Activated T-cell treated with anti-CD3 and anti-CD28 coated beads, Interleukin-2, amount 50 U/mL, for 24 hours (primary cell): ENCODE data around the gene CCDC3.

Experiments used
- DNase-seq: peaks from one replicate; pipeline ENCODE4 v3.0.0-alpha.2; 2020
- H3K27ac Mint-ChIP-seq: 2 replicates; pipeline ENCODE4 v1.8.0; 2020; ENCODE audit warnings: mild to moderate bottlenecking, mixed read lengths
- H3K27me3 Mint-ChIP-seq: 2 replicates; pipeline ENCODE4 v1.8.0; 2020; ENCODE audit warnings: mixed read lengths
- H3K36me3 Mint-ChIP-seq: 2 replicates; pipeline ENCODE4 v1.8.0; 2020; ENCODE audit warnings: low read depth, mixed read lengths
- H3K4me1 Mint-ChIP-seq: 2 replicates; pipeline ENCODE4 v1.8.0; 2020; ENCODE audit warnings: low read depth, mixed read lengths
- H3K4me3 Mint-ChIP-seq: 2 replicates; pipeline ENCODE4 v1.8.0; 2020; ENCODE audit warnings: mild to moderate bottlenecking, moderate library complexity, mixed read lengths
- H3K9me3 Mint-ChIP-seq: 2 replicates; pipeline ENCODE4 v1.8.0; 2020; ENCODE audit warnings: mixed read lengths

CCDC3 gene

DNA sequence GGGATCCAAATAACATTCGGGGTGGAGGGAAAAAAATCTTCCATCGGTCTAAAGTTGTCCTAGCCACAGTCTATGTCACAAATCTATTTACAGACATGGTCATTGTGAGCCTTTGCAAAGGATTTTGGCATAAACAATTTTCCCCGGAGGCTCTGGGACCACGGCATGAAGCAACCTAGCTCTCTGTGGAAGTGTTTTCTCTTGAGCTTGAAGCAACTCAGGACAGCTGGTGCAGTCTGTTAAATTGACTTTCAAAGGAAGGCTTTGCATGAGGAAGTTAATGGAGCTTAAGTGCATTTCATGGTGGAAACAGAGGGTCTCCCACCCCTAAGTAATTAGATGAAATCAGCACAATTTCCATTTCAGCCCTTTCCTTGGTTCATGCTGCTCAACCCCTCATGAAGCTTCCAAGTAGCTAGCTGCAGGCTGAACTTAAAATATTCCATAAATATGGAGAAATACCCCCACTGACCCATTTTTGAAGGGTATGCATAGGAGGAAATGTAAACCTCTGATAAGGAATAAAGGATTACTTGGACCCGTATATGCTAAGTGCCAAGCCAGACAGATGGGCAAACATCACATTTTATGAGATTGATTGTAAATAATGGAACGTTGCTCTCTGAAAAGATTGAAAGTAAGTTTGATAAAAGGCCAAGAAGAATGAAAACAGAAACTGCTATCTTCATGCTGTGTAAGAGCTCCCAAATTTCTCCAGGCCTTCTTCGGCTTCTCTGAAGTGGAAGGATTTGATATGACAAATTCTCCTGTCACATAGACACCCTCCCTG is 39.9 kb downstream of the CCDC3 start:
- Mint-ChIP-seq H3K4me1 (peaks cover 8% of the 10 kb centered on the region), H3K27ac (no peak overlapping the region), H3K9me3 (peaks cover 10% of the 10 kb centered on the region), H3K4me3 (no peak overlapping the region), H3K36me3 (no peaks in the 10 kb centered on the region), H3K27me3 (peaks cover 35% of the 10 kb centered on the region)
- no peak for DNase-seq

DNA sequence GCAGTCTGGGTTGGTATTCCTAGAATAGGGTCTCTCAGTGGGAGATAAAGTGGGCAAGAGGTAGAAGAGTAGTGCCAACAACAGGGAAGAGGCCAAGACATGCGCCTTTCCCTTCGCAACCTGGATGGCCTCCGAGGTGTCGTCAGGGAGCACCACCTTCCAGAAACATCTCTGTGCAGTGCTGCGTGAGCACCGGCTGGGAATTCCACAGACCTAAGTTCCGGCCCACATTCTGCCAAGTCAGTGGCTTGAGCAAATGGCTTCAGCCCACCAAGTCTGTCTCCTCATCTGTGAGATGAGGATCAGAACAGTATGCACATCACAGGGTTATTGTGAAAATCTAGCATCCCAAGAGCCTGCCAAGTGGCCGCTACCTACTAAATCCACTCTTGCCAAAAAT is 40.6 kb downstream of the CCDC3 start:
- H3K27me3 Mint-ChIP-seq, result peaks cover 35% of the 10 kb centered on the region
- H3K9me3 Mint-ChIP-seq, result peaks cover 7% of the 10 kb centered on the region
- H3K27ac Mint-ChIP-seq, result no peak overlapping the region
- DNase-seq, result no peak
- H3K4me3 Mint-ChIP-seq, result no peak overlapping the region
- H3K4me1 Mint-ChIP-seq, result peaks cover 4% of the 10 kb centered on the region
- no peaks in the 10 kb centered on the region for H3K36me3 Mint-ChIP-seq

DNA sequence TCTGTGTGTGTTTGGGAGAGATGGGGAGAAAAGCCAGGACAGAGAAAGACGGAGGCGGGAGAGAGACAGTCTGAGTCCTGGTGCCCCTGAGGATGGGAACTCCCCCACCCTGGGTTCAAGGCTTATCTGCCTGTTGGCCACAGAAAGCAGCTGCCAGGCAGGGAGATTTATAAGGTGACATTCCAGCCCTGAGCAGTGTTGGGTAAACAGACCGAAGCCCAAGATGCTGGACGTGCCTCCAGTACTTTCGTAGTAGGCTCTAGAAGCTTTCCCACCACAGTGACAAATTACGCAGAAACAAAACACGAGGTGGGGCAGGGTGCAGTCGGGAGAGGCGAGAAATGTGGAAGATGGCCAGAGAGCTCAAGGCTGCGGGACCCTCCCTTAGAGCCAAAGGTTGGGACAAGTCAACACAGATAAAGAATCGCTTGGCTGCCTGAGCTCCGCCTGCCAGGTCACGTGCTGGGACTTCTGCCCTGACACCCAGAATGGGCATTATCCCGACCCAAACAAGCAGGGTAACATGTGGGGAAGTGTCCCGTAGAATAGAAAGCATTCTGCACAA is 41.1 kb downstream of the CCDC3 start:
- no peaks in the 10 kb centered on the region for H3K36me3 Mint-ChIP-seq
- no peaks in the 10 kb centered on the region for H3K4me1 Mint-ChIP-seq

DNA sequence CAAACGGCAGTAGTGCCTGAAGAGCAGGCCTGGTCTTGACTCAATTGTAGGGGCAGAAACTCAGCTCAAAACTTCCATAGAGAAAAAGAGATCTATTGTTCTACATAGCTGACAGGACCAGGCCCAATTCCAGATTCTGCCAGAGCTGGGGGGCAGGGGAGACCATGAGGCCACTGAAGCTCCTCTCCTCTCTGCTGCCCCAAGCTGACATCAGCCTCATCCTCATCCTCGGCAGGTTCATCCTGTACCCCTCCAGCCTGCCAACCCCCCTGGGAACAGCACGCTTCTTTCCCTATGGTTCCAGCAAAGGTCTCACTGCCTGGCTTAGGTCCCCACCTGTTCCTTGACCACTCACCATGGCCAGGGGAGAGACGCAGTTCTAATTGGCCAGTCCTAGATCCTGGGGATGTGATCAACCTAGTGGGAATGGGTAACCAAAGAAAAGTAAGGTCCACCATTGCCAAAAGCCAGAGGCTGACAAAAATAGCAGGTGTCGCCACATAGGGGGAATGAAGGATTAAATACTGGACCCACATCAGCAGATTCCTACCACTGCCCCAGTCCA is 42.9 kb downstream of the CCDC3 start:
- Mint-ChIP-seq H3K27me3 (peaks cover 24% of the 10 kb centered on the region), H3K36me3 (no peaks in the 10 kb centered on the region), H3K4me3 (no peak overlapping the region), H3K9me3 (peaks cover 7% of the 10 kb centered on the region), H3K4me1 (no peaks in the 10 kb centered on the region), H3K27ac (no peak overlapping the region)
- DNase-seq, result no peak

More for the DNA sequence above, 41.1 kb downstream of the CCDC3 start:
- DNase-seq, result no peak
- no peak overlapping the region for H3K4me3 Mint-ChIP-seq
- H3K27me3 Mint-ChIP-seq, result peaks cover 35% of the 10 kb centered on the region
- H3K9me3 Mint-ChIP-seq, result peaks cover 7% of the 10 kb centered on the region
- H3K27ac Mint-ChIP-seq, result no peak overlapping the region

DNA sequence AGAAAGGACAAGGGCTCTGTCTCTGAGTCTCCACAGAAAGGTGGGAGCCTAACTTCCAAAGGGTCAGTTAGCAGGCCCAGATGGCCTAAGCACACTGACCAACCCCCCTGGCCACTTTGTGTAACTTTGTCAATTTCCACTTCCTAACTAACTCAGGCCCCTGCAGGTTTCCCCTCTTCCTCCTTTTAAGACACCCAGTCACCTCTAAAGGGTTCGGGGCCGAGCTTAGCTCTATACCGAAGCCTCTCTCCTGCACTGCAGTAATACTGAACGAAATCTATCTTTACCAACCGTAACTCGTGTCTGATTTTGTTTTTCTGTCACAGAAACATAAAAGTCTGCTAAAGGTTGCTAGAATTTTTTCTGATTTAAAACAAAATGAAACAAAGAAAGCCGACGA is 44.4 kb downstream of the CCDC3 start:
- Mint-ChIP-seq H3K36me3 (no peaks in the 10 kb centered on the region), H3K9me3 (peaks cover 16% of the 10 kb centered on the region), H3K27me3 (peaks cover 21% of the 10 kb centered on the region), H3K4me3 (no peak overlapping the region), H3K27ac (no peak overlapping the region), H3K4me1 (no peaks in the 10 kb centered on the region)
- no peak for DNase-seq

DNA sequence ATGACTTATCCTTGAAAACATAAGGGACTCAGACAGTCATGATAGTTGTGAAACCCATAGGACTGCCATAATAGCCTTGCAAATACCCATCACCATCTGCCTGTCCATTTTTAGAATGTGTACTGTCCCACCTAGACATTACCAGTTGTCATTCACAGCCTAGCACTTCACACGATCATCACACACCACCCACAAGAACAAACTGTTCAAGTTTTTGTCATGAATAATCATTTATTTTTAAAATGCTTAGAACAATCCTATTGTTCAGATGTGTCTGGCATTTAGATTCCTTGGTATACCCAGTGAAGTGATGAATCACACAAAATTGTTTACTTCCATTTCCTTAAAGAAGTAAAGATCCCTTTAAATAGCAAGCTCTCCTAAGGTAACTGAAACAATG is 46.6 kb downstream of the CCDC3 start:
- Mint-ChIP-seq H3K9me3 (peaks cover 16% of the 10 kb centered on the region), H3K4me3 (no peak overlapping the region), H3K27me3 (peaks cover 8% of the 10 kb centered on the region)

DNA sequence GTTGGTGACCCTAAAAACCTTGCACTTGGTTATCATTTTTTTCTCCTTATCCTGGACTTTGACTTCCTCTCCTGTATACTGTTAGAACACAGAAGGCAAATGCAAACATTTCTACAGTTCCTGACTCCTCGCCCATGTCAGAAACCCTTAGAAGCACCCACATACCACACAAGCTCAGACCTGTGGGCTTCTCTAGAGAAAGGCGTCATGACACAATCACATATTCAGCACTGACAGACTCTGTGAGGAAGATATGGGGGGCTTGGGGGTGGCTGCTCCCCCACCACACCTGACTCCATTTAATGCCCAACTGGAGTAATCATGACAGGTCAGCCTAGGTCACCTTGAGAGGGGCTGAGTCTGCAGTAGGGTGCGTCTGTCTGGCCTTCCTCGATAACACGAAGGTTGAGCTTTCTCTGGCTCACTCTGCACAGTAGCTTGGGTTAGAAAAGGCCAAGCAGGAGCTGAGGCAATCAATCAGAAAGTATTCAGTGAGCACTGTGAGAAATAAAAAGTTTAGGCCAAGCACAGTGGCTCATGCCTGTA is 50.9 kb downstream of the CCDC3 start:
- no peaks in the 10 kb centered on the region for H3K36me3 Mint-ChIP-seq
- no peak for DNase-seq
- peaks cover 10% of the 10 kb centered on the region for H3K9me3 Mint-ChIP-seq
- no peaks in the 10 kb centered on the region for H3K4me1 Mint-ChIP-seq
- no peak overlapping the region for H3K4me3 Mint-ChIP-seq
- peaks cover 3% of the 10 kb centered on the region for H3K27me3 Mint-ChIP-seq
- no peak overlapping the region for H3K27ac Mint-ChIP-seq

More for the DNA sequence above, 46.6 kb downstream of the CCDC3 start:
- no peak for DNase-seq
- no peaks in the 10 kb centered on the region for H3K36me3 Mint-ChIP-seq
- no peak overlapping the region for H3K27ac Mint-ChIP-seq
- H3K4me1 Mint-ChIP-seq, result no peaks in the 10 kb centered on the region

DNA sequence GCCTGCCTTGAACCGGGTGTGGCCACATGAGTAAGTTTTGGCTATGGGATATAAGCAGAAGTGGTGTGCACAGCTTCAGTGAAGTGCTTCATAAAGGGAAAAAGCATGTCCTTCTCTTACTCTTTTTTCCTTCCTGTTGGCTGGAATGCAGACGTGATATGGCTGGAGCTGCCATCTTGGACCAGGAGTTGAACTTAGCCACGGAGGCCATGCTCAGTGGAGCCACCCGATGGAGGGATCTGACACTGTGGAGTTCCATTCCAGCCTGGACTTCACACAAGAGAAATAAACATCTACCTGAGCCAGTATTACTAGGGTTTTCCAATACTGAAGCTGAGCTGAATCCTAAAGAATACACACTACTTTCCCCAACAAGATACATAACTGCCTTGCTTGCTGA is 52.3 kb downstream of the CCDC3 start:
- Mint-ChIP-seq H3K27ac (no peak overlapping the region), H3K36me3 (no peaks in the 10 kb centered on the region), H3K27me3 (peaks cover 3% of the 10 kb centered on the region), H3K4me3 (no peak overlapping the region), H3K9me3 (peaks cover 10% of the 10 kb centered on the region), H3K4me1 (no peaks in the 10 kb centered on the region)
- DNase-seq, result no peak

DNA sequence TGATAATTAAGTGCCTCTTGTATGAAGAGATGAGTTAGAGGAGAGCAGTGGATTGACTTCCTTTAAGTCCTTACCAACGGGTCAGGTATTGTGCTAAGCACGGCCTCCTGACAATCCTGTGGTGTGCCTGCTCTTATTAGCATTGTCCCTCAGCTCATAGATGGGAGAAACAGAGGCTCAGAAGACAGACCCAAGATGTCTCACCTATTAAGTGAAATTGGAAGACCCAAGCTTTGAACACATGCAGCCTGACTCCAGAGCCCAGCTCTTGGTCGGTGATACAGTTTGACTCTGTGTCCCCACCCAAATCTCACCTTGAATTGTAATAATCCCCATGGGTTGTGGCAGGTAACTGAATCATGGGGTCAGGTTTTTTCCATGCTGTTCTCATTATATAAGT is 53.8 kb downstream of the CCDC3 start:
- H3K4me3 Mint-ChIP-seq, result no peak overlapping the region
- DNase-seq, result no peak
- H3K27ac Mint-ChIP-seq, result no peak overlapping the region
- no peaks in the 10 kb centered on the region for H3K36me3 Mint-ChIP-seq
- no peaks in the 10 kb centered on the region for H3K4me1 Mint-ChIP-seq
- peaks cover 1% of the 10 kb centered on the region for H3K9me3 Mint-ChIP-seq
- peaks cover 2% of the 10 kb centered on the region for H3K27me3 Mint-ChIP-seq

DNA sequence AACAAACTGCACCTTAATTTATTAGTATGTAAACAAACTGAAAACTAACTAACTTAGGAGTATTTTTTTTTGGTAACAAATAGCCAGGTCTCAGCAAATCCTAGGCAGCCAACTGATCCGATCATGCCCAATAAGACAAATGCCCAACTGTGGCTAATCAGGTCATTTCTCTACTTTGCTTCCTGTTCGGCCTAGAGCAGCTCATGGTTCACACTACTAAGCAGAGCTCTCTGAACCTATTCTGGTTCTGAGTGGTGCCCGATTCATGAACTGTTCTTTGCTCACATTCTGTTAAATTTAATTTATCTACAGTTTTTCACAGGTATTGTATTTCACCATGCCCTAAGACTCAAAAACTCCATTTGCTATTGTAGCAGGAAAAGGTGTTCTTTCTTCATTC is 55.1 kb downstream of the CCDC3 start:
- DNase-seq, result no peak
- no peaks in the 10 kb centered on the region for H3K4me1 Mint-ChIP-seq
- H3K4me3 Mint-ChIP-seq, result no peak overlapping the region
- no peaks in the 10 kb centered on the region for H3K36me3 Mint-ChIP-seq
- peaks cover 2% of the 10 kb centered on the region for H3K27me3 Mint-ChIP-seq
- H3K9me3 Mint-ChIP-seq, result no peaks in the 10 kb centered on the region
- H3K27ac Mint-ChIP-seq, result no peak overlapping the region

DNA sequence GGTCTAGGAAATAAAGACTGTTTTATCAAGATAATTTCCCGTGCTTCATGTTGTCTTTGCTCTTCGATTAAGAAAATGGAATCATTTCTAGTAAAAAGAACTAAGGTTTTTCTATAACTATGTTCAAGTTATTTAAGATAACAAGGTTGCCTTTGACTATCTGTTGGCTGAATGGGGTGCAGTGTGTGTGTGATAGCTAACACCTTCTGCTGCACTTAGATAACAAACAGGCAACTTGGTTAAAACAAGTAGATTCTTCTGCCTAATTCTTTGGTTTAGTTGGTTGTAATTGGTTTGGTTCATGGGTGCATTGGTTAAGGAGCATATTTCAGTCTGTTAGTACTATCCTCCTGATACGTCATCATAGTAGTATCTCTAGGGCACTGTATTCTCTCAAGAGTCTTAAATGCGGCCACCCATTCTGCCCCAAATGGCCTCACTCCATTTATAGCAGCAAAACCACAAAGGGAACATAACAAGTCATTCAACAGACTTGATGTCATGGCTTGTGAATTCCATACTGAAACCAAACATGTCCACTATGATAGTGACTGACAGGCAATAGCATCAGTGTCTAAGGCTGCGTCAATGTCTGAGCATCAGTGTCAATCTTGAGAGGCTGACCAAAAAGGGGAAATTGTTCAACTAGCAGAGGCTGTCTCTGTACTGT is 55.7 kb downstream of the CCDC3 start:
- DNase-seq, result no peak
- Mint-ChIP-seq H3K9me3 (no peaks in the 10 kb centered on the region), H3K36me3 (no peaks in the 10 kb centered on the region), H3K27ac (no peak overlapping the region), H3K4me3 (no peak overlapping the region), H3K27me3 (peaks cover 5% of the 10 kb centered on the region), H3K4me1 (no peaks in the 10 kb centered on the region)

DNA sequence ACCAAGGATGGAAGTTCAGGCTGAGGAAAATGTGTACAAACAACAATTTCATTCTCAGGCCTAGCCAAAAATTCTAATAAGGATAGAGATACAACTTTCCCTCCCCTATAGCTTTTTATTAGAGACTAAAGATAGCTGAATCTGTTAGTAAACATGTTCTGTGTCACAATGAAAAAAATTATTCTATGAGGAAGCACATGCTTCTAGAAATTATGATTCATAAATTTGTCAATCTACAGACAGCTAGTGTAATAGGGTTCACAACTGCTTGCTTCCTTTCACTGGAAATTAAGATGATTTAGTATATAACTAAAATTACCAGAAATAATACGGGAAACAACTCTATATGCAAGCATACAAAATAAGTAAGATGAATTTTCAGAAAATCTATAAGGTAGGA is 56.6 kb downstream of the CCDC3 start:
- Mint-ChIP-seq H3K27me3 (peaks cover 10% of the 10 kb centered on the region), H3K4me1 (no peaks in the 10 kb centered on the region), H3K27ac (no peak overlapping the region), H3K4me3 (no peak overlapping the region), H3K9me3 (no peaks in the 10 kb centered on the region), H3K36me3 (no peaks in the 10 kb centered on the region)
- DNase-seq, result no peak

DNA sequence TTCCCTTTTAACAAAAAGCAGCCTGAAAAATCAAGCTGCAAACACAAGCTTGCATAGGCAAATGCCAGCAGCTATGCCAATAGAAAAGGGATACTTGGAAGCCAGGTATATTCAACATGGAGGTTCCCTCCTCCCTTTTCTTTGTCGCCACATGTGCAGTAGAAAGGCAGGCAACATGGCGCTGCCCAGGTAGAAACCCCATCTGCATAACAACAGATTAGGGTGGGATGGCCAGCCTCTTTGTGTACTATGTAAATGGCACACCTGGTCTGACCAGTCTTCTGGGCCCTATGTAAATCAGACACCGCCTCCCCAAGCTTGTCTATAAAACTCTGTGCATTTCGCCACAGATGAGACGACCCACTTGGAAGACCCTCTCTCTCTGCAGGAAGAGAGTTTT is 58.1 kb downstream of the CCDC3 start:
- no peaks in the 10 kb centered on the region for H3K9me3 Mint-ChIP-seq
- no peak overlapping the region for H3K4me3 Mint-ChIP-seq

DNA sequence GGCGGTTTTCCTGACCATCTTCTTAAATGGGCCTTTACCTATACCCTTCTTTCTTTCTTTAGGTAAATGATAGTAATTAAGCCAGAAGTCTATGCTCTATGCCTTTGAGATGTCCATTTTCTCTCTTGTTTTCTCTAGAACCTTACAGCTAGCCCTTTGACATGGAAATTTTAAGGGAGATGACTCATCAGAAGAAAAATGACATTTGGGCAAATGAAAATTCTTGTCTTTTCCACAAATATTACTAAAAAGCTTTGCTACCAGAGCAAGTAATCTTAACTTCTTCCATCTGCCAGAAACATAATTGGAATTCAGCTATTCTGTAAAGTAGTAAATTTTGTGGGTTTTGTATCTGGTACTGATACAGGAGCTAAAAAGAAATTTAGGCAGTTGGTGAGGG is 59.5 kb downstream of the CCDC3 start:
- Mint-ChIP-seq H3K4me3 (no peak overlapping the region), H3K36me3 (no peaks in the 10 kb centered on the region), H3K27ac (no peak overlapping the region), H3K4me1 (no peaks in the 10 kb centered on the region), H3K27me3 (peaks cover 16% of the 10 kb centered on the region), H3K9me3 (no peaks in the 10 kb centered on the region)
- DNase-seq, result no peak

More for the DNA sequence above, 58.1 kb downstream of the CCDC3 start:
- H3K4me1 Mint-ChIP-seq, result no peaks in the 10 kb centered on the region
- H3K27ac Mint-ChIP-seq, result no peak overlapping the region
- DNase-seq, result no peak
- peaks cover 16% of the 10 kb centered on the region for H3K27me3 Mint-ChIP-seq
- no peaks in the 10 kb centered on the region for H3K36me3 Mint-ChIP-seq

DNA sequence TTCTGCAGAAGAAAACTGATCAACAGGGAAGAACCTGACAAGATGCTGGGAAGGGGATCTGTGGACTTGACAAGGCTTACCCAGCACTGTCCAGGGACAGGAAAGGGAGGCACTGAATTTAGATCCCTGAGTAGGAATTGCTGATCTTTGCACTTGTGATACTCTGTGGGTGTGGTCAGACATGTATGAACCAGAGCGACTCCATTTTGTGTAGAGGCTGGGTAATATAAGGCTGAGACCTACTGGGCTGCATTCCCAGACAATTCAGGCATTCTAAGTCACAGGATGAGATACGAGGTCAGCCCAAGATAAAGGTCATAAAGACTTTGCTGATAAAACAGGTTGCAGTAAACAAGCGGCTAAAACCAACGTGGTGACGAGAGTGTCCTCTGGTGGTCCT is 60.7 kb downstream of the CCDC3 start:
- Mint-ChIP-seq H3K36me3 (no peaks in the 10 kb centered on the region), H3K27ac (no peak overlapping the region), H3K27me3 (peaks cover 19% of the 10 kb centered on the region), H3K4me1 (no peaks in the 10 kb centered on the region), H3K4me3 (no peak overlapping the region), H3K9me3 (no peaks in the 10 kb centered on the region)
- DNase-seq, result no peak
